ENCODE measurements around the gene CKMT2. TPM values are rescaled to one million over a fixed set of nuclear protein-coding genes. Genes with fewer than 3 reads are reported as not detected.

The CKMT2 gene
- total and polyA plus RNA-seq, 2 of the 8 experiments (the other 6 are each of a cell fraction or from before 2014, with no cell fraction given), result 2.4 to 5.0 TPM

- no peak overlapping the region for H2BK20ac ChIP-seq (ENCODE audit: low read length)
- CTCF ChIA-PET (ENCODE audit: partially characterized antibody), result interaction anchor here (1.1 to 1.5 kb wide), 2 partner anchors 17 to 50 kb away, joined by 4 to 5 read pairs; no protein-coding TSS in a partner anchor
- H4K5ac ChIP-seq (ENCODE audit: insufficient read length, low read depth, low read length), result no peak overlapping the region
- no peak overlapping the region for H3K27ac ChIP-seq (ENCODE audit: low read depth, low read length)
- no peak for DNase-seq (ENCODE audit: low read depth in 1 of 2, low spot score in 2 of 2)
- WGBS, 2 experiments (ENCODE audit: extremely low coverage in 1 of 2, insufficient coverage in 1 of 2, insufficient read length in 1 of 2, insufficient replicate concordance in 2 of 2, low coverage in 1 of 2, low lambda C conversion rate in 2 of 2, missing lambda C conversion rate in 1 of 2), result 85% methylated on average over 11 of the region's 11 CpGs; no CpG with 5 or more reads in 1 of the 2 experiments
- H3K4me2 ChIP-seq (ENCODE audit: insufficient read depth in 1 of 2, low read depth in 2 of 2, low read length in 2 of 2), result no peak overlapping the region
- no peaks in the 10 kb centered on the region for H3K36me3 ChIP-seq (ENCODE audit: control insufficient read depth in 2 of 4, insufficient read depth in 4 of 4, low read length in 3 of 4)
- no peak overlapping the region for H2AK5ac ChIP-seq (ENCODE audit: low read depth, low read length)
- H3K79me1 ChIP-seq (ENCODE audit: low read depth, low read length), result no peaks in the 10 kb centered on the region
- H3K79me2 ChIP-seq (ENCODE audit: control insufficient read depth in 1 of 2, insufficient read depth in 2 of 2, low read length in 2 of 2), result no peaks in the 10 kb centered on the region
- H3K18ac ChIP-seq (ENCODE audit: extremely low read depth, low read length), result no peak overlapping the region
- FAIRE-seq, result no peak
- H2BK5ac ChIP-seq (ENCODE audit: low read depth, low read length), result no peak overlapping the region
- H4K8ac ChIP-seq (ENCODE audit: extremely low read depth, insufficient read depth, low read length), result no peak overlapping the region
- H3K27me3 ChIP-seq (replicated peaks in 1 of 4; ENCODE audit: control insufficient read depth in 3 of 4, extremely low read depth in 1 of 4, insufficient read depth in 3 of 4, low read length in 3 of 4), result no peaks in the 10 kb centered on the region
- H3K9ac ChIP-seq (replicated peaks in 1 of 4; ENCODE audit: extremely low read depth in 1 of 4, low read depth in 3 of 4, low read length in 3 of 4), result no peak overlapping the region
- POLR2A ChIA-PET (ENCODE audit: partially characterized antibody), result no interaction called here
- no peak overlapping the region for H2AFZ ChIP-seq (ENCODE audit: low read length)
- H2BK12ac ChIP-seq (ENCODE audit: low read depth, low read length), result no peak overlapping the region
- H4K20me1 ChIP-seq (replicated peaks in 1 of 2; ENCODE audit: control insufficient read depth in 1 of 2, insufficient read depth in 2 of 2, low read length in 2 of 2), result no peaks in the 10 kb centered on the region
- H3K9me3 ChIP-seq (ENCODE audit: insufficient read depth in 2 of 2, low read depth in 1 of 2, low read length in 1 of 2), result no peaks in the 10 kb centered on the region
- no peak overlapping the region for H3K4ac ChIP-seq (replicated peaks; ENCODE audit: insufficient read length, low read depth, low read length)
- H3K4me3 ChIP-seq (ENCODE audit: extremely low read depth in 1 of 4, insufficient read depth in 2 of 4, low read depth in 3 of 4, low read length in 4 of 4), result no peak overlapping the region
- H3K4me1 ChIP-seq (replicated peaks in 1 of 4; ENCODE audit: control insufficient read depth in 3 of 4, insufficient read depth in 4 of 4, low read length in 3 of 4), result no peaks in the 10 kb centered on the region
- no peak overlapping the region for H4K91ac ChIP-seq (replicated peaks; ENCODE audit: insufficient read length, low read length)
- no peak overlapping the region for H3K14ac ChIP-seq (ENCODE audit: insufficient read length)
- no peak overlapping the region for H2BK15ac ChIP-seq (ENCODE audit: low read length)
- H3K56ac ChIP-seq (replicated peaks; ENCODE audit: insufficient read length, low read depth, low read length), result no peak overlapping the region
- H3K23ac ChIP-seq (ENCODE audit: insufficient read length), result no peak overlapping the region
- no peaks in the 10 kb centered on the region for H3K23me2 ChIP-seq (ENCODE audit: low read depth, low read length)
- peak in 1 of 2 experiments; percentile 42; a peak in 1 of 4 replicates for TF ChIP-seq RAD21 (IDR thresholded peaks at IDR 0.05 in 1 of 2, conservative IDR thresholded peaks at IDR 0.05 in 1 of 2; ENCODE audit: low read depth in 2 of 2, low read length in 2 of 2)
- peak in 1 of 3 experiments; percentile 5; a peak in 1 of 4 replicates for TF ChIP-seq CTCF (IDR thresholded peaks at IDR 0.05; ENCODE audit: control extremely low read depth in 1 of 3, insufficient read depth in 1 of 3, low read depth in 1 of 3, low read length in 3 of 3)
- TF ChIP-seq ATF3 (IDR thresholded peaks at IDR 0.05; ENCODE audit: insufficient read depth, low read depth, low read length), result no peak
- TF ChIP-seq SIX5 (IDR thresholded peaks at IDR 0.05; ENCODE audit: low read depth, low read length), result no peak
- no peak overlapping the region for H2BK120ac ChIP-seq (replicated peaks; ENCODE audit: low read depth, low read length)
Observed at GRCh38 chr5:81212211-81212751, 20.8 kb upstream of the CKMT2 start.

All from H1 (cell line).